NCI-H1436 treated with DMSO at 0.1 percent for 48 hours (cell line): ENCODE measurements around the gene PRKAA2.
A peak's percentile ranks its signal among the peaks of the same experiment; 100 is the strongest.

Experiments used
- DNase-seq: peaks from one replicate; lab custom pipeline; 2025; lab: John Stamatoyannopoulos, UW

PRKAA2 gene

DNA sequence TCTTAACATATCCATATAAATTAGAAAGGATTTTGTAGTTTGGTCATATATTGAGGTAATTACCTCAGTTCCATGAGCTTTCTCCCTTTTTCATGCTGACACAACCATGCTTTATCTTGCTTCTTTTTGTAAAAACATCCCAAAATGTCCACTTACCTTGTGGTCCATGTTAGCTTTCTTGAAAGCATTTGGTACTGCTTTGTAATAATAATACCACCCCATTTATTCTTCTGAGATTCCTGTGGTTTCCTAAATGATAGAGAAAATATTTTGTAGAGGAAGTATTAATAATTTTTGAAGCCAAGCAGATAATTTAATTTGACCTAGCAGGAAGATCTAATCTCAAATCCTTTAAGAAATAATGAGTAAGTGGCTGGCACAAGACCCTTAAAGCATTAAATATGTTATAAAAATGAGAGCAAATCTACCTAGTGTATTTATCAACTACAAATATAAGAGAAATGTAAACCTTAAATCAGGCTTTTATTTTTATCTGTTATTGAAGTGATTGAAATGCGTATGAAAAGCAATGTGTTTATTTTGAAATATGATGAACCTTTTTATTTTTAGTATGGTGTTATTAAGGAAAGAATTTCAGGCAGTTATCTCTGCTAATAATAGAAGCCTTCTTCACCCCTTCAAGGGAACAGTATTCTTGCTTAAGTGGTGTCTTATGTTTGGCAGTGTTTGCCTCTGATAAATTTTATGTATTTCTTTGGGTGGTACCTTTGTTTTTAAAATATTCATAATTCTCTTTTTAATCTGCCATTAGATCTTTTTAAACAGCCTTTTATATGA is 9.2 kb downstream of the PRKAA2 start:
- no peak for DNase-seq

DNA sequence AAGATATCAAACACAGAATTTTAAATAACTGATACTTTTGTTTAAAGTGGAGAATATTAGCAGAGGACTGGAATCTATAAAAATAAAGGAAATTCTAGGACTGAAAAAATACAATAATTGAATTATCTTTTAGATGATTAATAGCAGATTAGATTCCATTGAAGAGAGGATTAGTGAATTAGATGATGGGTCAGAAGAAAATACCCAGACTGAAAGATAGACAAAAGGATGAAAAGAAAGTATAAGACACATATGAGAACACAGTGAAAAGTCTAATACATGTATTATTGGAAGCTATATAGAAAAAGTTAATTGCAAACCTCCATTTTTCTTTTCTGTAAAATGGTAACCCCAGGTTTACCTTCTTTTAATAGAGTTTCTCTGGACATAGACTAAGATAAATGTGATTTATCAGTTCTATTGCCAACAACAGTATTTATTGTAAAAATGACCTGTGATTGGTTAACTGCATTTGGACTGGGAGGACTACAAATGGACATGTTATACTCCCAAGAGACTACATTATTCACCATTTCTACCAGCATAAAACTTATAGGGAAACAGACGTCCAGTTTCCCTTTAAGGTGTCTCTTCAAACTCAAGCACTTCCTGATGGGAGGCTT is 11.0 kb downstream of the PRKAA2 start:
- no peak for DNase-seq

DNA sequence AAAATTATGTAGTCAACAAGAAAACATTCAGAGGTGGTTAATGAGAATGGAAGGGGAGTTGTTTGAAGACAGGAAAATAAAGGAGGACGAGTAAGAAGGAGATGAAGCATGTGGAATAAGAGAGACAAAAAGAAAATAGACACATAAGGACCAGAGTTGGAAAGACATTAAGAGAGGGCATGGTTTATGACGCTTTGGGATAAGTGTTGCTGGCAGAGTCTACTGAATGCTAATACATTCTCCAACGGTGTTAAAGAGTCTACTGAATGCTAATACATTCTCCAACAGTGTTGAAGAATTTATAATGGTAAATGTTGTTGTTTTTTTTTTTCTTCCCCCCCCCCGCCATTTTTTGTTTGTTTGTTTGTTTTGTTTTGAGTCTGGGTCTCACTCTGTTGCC is 13.1 kb downstream of the PRKAA2 start:
- DNase-seq, result no peak

DNA sequence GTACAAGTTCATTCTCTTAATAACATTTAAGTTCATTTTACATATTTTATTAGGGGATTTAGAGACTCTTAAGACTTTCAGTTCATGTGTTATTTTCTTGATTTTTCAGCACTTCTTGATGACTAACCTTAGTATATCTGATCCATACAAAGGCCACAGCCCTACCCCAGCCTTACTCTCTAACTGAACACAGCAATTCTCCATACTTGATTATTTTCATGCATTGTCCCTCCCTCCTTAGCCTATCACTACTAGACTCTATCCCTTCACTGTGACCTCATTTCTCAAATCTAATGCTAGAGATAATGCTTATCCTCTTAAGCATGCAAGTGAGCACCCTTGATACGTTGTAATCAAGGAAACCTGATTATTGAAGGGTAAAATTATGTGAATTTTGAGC is 15.2 kb downstream of the PRKAA2 start:
- no peak for DNase-seq

DNA sequence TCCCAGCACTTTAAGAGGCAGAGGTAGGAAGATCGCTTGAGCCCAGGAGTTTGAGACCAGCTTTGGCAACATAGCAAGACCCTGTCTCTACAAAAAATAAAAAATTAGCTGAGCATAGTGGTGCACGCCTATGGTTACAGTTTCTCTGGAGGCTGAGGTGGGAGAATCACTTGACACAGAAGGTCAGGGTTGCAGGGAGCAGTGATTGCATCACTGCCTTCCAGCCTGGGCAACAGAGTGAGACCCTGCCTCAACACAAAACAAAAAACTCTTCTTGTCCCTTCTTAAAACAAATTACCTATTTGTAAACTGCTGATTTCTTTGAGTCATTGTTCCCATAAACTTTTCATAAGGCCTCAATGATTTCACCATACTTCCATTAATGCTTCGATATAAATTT is 18.7 kb downstream of the PRKAA2 start:
- no peak for DNase-seq

DNA sequence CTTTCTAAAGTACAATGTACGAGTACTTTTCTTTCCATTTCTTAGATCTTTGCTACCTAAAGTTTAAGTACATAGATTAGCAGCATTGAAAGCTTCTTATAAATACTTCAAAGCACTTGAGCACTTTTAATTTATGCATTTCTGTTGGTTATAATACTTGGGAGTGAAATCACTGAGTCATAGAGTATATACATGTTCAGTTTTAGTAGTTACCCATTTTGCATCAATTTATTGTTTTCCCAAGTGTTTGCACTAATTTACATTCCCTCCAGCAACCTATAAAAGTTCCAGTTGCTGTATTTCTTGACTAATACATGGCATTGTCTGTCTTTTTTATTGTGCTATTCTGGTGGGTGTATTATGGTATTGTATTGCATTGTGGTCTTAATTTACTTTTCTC is 20.3 kb downstream of the PRKAA2 start:
- DNase-seq, result no peak

DNA sequence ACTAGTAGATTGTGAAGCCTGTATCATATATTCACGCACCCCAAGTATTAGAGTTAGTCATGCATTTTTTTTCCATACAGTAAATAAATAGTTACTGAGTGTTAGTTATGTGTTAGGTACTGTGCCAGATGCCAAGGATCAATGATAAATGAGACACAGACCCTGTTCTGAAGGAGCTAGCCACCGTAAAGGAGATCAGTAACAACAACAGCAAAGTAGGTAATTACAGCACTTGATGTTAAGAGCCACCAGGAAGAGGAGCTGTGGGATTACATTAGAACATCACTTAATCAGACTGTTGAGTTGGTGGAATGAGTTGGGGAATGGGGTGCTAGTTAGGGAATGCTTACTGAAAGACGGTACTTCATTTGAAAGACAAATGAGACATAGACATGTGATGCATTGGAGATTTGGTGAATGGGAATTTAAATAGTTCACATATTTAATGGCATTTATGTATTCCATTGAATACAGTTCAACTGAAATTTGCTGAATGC is 21.0 kb downstream of the PRKAA2 start:
- no peak for DNase-seq

DNA sequence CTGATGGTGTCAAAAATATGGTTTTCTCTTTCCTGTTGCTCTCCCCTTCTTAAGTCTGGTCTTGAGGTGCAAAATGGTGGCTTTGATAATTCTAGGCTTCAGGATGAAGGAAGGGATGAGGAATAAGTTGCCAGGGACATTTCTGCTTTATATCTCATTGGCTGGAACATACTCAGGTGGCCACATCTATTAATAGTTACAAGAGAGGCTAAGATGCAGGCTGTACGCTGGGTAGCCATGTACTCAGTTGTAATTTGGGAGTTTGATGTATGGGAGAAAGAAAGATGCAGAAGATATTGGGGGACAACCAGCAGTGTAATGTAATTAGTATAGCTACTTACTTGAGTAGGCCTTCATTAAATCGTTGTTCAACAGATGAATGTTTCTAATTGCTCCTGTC is 25.2 kb downstream of the PRKAA2 start:
- DNase-seq, result no peak

DNA sequence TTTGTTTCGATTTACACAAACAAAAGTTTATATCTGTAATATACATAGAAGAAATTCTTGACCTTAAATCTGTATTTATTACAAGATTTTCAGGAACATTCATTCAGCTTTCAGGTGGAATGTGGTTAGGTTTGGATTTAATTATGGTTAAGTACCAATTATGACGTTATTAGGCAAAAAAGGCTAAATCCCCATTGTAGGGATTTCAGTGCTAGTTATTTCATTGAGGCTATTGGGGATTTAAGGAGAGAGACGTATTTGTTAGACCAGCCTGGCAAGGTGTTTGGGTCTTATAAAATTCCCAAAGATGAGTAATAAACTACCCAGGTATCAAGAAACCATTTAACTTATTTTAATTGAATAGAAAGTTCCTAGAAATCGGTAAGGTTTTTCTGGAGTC is 26.0 kb downstream of the PRKAA2 start:
- no peak for DNase-seq

DNA sequence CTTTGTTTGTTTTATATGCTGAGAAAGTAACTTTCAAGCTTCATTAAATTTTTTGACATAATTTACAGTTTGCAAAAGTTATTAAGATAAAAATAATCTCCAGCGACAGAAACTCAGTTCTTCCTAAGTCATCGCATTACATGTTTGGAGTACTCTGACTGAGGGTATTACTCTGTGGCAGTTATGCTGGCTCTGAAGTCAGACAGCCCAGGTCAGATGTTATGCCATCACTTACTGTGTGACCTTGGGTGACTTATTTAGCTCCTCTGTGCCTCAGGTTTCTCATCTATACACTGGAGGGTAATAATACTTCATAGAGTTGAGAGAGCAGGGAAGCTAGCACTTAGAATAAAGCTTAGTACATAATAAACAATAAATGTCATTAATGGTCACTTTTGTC is 26.4 kb downstream of the PRKAA2 start:
- DNase-seq, result no peak

DNA sequence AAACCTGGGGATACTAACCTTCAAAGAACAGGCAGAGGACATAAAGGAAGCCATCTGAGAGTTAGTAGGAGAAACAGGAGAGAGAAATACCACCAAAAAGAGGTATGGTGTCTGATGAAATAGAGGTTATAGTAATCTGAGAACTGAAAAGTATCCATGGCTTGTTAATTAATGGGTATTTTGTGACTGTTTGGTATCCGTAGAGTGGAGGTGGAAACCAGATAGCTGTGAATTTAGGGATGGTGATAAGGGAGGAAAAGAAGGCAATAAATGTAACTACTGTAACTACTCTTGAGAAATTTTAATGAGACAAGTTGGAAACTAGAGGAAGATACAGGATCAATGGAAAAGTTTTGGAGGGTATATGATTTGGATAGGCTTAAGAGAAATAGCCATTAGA is 27.5 kb downstream of the PRKAA2 start:
- DNase-seq, result no peak

DNA sequence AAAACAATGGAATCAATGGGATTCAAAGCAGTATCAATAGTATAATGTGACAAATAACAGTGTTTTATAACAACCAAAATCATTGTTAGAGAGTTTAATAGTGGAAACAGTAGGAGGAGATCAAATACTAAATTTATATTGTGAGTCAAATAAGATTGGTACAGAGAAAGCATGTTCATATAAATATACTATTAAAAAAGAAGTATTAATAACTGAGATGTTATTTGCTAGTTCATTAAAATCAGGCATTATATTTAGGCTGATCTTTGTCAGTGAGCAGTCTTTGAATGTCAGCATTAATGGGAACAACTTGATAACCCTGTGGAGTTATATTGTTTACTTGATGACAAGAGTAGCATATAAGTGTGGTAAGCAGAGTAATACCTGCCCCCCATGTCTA is 30.6 kb downstream of the PRKAA2 start:
- no peak for DNase-seq

DNA sequence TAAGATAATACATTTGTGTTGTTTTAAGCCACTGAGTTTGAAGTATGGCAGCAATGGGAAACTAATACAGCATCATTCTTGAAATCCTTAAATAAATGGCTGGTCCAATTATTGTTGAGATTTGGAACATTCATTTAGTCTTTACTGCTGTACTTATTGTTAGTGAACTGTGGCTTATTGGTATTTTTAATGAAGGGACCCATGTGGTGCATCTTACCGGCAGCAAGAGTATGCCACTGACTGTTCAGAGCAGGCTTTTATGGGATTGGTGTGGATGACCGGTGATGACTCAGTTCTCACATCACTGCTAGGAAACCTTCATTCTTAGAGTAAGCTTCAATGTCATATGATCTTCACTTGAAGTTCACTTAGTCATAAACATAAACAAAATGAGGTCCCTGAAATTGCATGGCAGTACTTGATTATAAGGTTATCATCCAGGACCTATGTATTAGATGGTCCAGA is 31.5 kb downstream of the PRKAA2 start:
- DNase-seq, result no peak

DNA sequence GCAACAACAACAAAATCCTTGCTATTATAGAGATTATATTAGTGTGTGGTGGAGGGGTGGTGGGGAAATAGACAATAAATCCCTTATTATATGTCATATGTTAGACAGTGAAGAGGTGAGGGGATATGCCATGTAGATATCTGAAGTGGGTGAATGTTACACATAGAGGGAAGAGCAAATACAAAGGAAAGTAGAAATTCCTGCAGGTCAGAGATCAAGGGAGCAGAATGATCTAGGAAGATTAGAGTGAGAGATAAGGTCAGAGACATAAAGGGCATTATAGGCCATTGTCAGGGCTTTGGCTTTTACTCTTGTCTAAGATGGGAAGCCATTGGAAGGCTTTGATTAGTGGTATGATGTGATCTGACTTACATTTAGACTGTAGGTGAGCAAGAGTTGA is 38.5 kb downstream of the PRKAA2 start:
- no peak for DNase-seq

DNA sequence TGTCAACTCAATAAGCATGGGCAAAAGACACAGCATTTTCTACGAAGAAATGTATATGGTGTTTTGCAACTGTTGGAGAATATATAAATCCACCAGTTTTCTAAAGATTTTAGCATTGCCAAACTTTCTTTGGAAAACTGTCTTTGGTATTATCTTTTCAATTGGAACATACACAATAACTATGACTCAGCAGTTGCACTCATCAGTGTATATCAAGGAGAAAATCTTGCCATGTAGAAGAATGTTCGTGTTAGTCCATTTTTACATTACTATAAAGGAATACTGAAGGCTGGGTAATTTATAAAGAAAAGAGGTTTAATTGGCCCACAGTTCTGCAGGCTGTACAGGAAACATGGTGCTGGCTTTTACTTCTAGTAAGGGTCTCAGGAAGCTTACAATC is 41.1 kb downstream of the PRKAA2 start:
- DNase-seq, result no peak

DNA sequence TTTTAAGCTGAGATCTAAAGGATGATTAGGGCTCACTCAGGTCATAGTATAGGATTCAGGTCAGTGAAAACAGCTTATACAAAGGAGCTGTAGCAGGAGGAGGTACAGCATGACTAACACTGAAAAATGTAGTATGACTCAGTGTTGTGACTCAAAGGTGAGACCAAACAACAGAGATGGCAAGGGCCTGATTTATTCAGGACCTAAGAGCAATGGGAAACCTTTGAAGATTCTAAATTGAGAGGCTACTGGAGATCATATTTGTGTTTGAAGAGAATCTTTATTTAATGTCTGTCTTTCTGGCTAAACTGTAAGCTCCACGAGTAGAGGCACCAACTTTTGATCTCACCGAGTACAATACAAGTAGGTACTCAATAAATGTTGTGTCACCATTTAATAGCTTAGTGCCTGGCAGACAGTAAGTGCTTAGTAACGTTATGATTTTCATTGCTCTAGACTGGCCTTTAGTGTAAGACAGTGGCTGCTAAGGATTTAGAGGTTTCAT is 43.5 kb downstream of the PRKAA2 start:
- DNase-seq, result no peak

DNA sequence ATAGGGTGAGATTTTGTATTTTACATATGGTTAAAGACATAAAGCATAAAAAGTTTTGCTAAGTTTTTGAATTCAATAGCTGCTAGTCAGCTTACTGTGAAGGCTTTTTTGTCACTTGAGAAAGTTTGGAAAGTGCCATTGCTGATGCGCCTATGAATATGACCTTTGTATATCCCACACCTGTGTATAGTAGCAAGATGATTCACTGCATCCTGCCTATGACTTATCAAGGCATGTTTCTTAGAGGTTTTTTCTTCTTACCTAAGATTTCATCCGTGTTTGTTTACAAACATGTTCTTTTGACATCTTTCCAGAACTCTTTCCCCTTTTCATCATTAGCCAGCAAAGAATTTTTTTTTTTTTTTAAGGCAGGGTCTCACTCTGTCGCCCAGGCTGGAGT is 51.5 kb downstream of the PRKAA2 start:
- DNase-seq, result no peak

DNA sequence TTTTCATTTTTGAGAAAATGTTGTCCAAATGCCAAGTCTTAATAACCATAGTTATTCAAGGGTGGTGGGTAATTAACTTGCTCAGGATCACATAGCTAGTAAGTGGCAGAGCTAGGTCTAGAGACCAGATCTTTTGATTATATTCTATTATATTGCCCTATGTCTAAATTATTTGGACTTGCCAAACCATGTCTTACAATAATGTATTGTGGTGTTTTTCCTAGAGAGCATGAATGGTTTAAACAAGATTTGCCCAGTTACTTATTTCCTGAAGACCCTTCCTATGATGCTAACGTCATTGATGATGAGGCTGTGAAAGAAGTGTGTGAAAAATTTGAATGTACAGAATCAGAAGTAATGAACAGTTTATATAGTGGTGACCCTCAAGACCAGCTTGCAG is 58.6 kb downstream of the PRKAA2 start:
- no peak for DNase-seq

DNA sequence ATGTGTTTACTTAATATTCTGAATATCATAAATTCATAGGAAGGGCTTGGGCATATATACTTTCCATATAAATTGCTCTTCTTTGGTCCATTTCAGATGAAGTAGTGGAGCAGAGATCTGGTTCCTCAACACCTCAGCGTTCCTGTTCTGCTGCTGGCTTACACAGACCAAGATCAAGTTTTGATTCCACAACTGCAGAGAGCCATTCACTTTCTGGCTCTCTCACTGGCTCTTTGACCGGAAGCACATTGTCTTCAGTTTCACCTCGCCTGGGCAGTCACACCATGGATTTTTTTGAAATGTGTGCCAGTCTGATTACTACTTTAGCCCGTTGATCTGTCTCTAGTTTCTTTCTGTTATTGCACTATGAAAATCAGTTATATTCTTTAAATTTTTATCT is 62.3 kb downstream of the PRKAA2 start:
- no peak for DNase-seq

DNA sequence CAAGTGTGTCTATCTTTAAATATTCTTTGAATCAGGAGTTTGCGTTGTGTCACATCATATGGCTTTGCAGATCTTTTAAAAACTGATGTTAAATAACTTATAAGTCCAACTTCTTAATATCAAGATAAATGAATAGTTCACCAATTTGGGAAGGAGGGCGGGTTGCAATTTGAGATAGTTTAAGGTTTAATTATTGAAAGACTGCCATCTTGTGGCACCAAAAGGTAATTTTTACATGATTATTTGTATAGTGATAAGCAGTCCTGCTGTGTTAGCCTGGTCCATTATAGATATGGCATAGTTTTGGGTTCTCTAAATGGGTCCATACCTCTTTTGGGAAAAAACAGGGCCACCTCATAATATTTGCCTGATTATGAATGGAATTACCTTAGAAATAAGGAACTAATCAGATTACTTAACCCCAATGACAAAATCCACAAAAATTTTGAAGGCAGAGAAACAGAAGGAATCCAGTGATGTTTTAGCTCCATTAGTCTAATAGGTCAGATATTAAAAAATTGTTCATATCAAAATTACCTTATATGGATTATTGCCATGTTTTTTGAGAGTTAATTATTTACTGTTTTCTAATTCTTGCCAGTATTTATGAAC is 64.3 kb downstream of the PRKAA2 start:
- DNase-seq, result peak; percentile 21

DNA sequence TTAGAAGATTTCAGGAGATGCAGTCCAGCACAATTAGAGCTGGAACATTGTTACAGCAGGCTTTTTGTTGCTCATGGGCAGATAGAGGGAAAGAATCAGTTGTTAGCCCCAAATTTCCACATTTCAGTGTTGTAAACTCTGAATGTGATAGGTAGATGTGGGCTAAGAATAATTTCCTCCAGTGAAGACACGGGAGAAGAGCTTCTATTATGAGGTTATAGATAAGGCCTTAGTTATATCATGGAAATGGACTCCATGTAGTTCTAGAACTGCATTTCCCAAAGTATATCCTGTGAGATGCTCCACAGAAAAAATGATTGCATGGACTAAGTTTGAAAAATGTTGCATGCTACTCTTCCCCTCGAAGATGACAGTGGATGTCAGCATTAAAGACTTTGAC is 64.9 kb downstream of the PRKAA2 start:
- DNase-seq, result no peak

DNA sequence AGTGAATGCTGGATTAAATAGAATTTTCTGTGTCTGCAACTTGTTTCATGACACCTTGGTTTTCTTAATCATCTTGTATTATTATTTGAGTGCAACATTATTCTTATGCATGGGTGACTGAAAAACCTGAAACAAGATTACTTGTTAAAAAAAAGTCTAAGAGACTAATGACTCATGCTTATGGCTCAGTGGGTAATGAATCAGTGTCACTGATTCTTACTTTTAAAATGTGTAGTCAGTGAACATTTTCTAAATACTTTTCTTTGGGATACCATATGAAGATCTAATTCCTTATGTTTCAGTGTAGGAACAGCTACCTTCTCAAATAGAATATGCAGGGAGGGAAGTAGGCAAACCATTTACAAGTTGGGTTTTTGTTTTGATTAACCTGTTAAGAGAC is 65.5 kb downstream of the PRKAA2 start:
- no peak for DNase-seq

DNA sequence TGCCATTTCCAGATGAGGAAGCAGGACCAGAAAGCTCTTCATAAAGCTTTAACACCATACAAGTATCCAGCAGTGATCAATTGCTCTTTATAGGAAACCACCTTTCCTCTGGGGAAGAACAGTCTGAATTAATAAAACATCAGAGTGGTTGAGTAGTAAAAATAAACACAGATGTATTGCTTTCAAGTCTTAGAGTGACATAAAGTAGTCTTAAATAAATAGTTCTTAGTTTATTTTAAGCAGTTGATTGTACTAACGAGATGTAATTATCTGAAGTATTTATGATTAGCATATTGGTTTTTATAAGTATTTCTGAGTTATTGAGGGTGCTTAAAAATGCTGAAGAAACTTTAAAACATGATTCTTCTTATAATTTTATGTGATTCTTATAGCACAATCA is 67.0 kb downstream of the PRKAA2 start:
- DNase-seq, result no peak
